Loucy (cell line): ENCODE results near the gene CD109.
"Not testable (repeated sequence)": the region's sequence is repeated elsewhere in the genome, so short reads cannot be mapped to it uniquely, and the experiment has no call there.

Experiments used
- EZH2phosphoT487 ChIP-seq: fragments of 200-600 bp; IDR thresholded peaks from 2 replicates; pipeline ENCODE4 v1.6.1; 2018; ENCODE audit warnings: antibody characterized with exemption, mild to moderate bottlenecking, moderate library complexity, borderline replicate concordance
- TF ChIP-seq, protein P1 (sequence below): fragments of 200-600 bp; sonication (generic); conservative IDR thresholded peaks from 2 replicates; pipeline ENCODE4 v1.5.1; 2014; ENCODE audit warnings: mild to moderate bottlenecking, antibody characterized with exemption, low read length

DNA sequence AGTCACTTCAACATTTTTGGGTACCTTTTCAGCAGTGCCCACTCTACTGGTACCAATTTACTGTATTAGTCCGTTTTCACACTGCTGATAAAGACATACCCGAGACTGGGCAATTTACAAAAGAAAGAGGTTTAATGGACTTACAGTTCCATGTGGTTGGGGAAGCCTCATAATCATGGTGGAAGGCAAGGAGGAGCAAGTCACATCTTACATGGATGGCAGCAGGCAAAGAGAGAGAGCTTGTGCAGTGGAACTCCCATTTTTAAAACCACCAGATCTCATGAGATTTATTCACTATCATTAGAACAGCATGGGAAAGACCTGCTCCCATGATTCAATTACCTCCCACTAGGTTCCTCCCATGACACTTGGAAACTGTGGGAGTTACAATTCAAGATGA is 12.4 kb upstream of the CD109 start:
- TF ChIP-seq, protein P1, sequence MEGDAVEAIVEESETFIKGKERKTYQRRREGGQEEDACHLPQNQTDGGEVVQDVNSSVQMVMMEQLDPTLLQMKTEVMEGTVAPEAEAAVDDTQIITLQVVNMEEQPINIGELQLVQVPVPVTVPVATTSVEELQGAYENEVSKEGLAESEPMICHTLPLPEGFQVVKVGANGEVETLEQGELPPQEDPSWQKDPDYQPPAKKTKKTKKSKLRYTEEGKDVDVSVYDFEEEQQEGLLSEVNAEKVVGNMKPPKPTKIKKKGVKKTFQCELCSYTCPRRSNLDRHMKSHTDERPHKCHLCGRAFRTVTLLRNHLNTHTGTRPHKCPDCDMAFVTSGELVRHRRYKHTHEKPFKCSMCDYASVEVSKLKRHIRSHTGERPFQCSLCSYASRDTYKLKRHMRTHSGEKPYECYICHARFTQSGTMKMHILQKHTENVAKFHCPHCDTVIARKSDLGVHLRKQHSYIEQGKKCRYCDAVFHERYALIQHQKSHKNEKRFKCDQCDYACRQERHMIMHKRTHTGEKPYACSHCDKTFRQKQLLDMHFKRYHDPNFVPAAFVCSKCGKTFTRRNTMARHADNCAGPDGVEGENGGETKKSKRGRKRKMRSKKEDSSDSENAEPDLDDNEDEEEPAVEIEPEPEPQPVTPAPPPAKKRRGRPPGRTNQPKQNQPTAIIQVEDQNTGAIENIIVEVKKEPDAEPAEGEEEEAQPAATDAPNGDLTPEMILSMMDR = not testable (repeated sequence)
- not testable (repeated sequence) for TF ChIP-seq EZH2phosphoT487
